IMR-90 (cell line): Measurements from ENCODE around the gene OPRM1. TPM values are rescaled to one million over a fixed set of nuclear protein-coding genes. Genes with fewer than 3 reads are reported as not detected.

ENCODE experiments used
- ATAC-seq: fragments of 200-7000 bp; cut with Tn5 transposase; 2 replicates; pipeline ENCODE4 v1.9.1; 2020; ENCODE audit warnings: low read depth, mild to moderate bottlenecking, moderate library complexity
- BruUV-seq: library from RNA; stranded (reverse); fragments of 400-500 nt; replicated peaks from 2 replicates; lab custom pipeline; 2021; lab: Mats Ljungman, UMichigan
- CTCF ChIA-PET: fragments of 300-600 bp; formaldehyde crosslinking; extraction: SDS; loops from one replicate; lab custom pipeline; 2021; ENCODE audit warnings: antibody characterized with exemption; lab: Yijun Ruan, JAX
- POLR2A ChIA-PET: fragments of 300-600 bp; sonication (Branson Sonifier 250); formaldehyde crosslinking; loops from one replicate; lab custom pipeline; 2022; ENCODE audit warnings: antibody characterized with exemption; ENCODE audit not compliant: unreplicated experiment; lab: Charles Lee
- DNase-seq: peaks from one replicate; pipeline ENCODE4 v3.0.0; 2013
- H2AFZ ChIP-seq: replicated peaks from 2 replicates; pipeline ENCODE3; 2013; ENCODE audit warnings: low read length, mild to moderate bottlenecking; ENCODE audit not compliant: poor library complexity
- H2AK5ac ChIP-seq: 2 replicates; pipeline ENCODE4 v1.6.1; 2013; ENCODE audit warnings: low read depth, low read length, inconsistent platforms
- H2AK9ac ChIP-seq: replicated peaks from 2 replicates; pipeline ENCODE3; 2013; ENCODE audit warnings: mild to moderate bottlenecking, low read depth, low read length, moderate library complexity; ENCODE audit not compliant: poor library complexity
- H2BK120ac ChIP-seq: 2 replicates; pipeline ENCODE4 v1.6.1; 2013; ENCODE audit warnings: low read depth, low read length, inconsistent platforms
- H2BK15ac ChIP-seq: 3 replicates; pipeline ENCODE4 v1.6.1; 2013; ENCODE audit warnings: low read depth, low read length, inconsistent platforms
- H2BK20ac ChIP-seq: 2 replicates; pipeline ENCODE4 v1.6.1; 2013; ENCODE audit warnings: low read depth, mild to moderate bottlenecking, inconsistent platforms, low read length, moderate library complexity
- H2BK5ac ChIP-seq: 2 replicates; pipeline ENCODE4 v1.6.1; 2013; ENCODE audit warnings: mild to moderate bottlenecking, low read depth, low read length, inconsistent platforms; ENCODE audit not compliant: poor library complexity, severe bottlenecking
- H3K14ac ChIP-seq: replicated peaks from 2 replicates; pipeline ENCODE4 v1.6.1; 2013; ENCODE audit warnings: low read depth, low read length, inconsistent platforms
- H3K18ac ChIP-seq: 2 replicates; pipeline ENCODE4 v1.6.1; 2013; ENCODE audit warnings: low read depth, low read length, control low read depth
- H3K23ac ChIP-seq: 2 replicates; pipeline ENCODE4 v1.6.1; 2013; ENCODE audit warnings: low read depth, low read length, inconsistent platforms
- H3K27ac ChIP-seq: 2 replicates; pipeline ENCODE4 v1.5.1; 2013; ENCODE audit warnings: mild to moderate bottlenecking, control low read depth, low read length; ENCODE audit not compliant: insufficient read depth
- H3K27me3 ChIP-seq: 2 replicates; pipeline ENCODE4 v1.6.1; 2013; ENCODE audit warnings: low read length; ENCODE audit not compliant: control insufficient read depth, insufficient read depth
- H3K36me3 ChIP-seq: 2 replicates; pipeline ENCODE4 v1.6.1; 2013; ENCODE audit warnings: low read length, mixed read lengths; ENCODE audit not compliant: control insufficient read depth, insufficient read depth
- H3K4ac ChIP-seq: 2 replicates; pipeline ENCODE4 v1.6.1; 2013; ENCODE audit warnings: low read depth, low read length, inconsistent platforms
- H3K4me1 ChIP-seq: 2 replicates; pipeline ENCODE4 v1.6.1; 2013; ENCODE audit warnings: low read length, mixed read lengths; ENCODE audit not compliant: control insufficient read depth, insufficient read depth
- H3K4me2 ChIP-seq: 2 replicates; pipeline ENCODE4 v1.6.1; 2013; ENCODE audit warnings: low read depth, mild to moderate bottlenecking, control low read depth, low read length, moderate library complexity
- H3K4me3 ChIP-seq: 2 replicates; pipeline ENCODE4 v1.5.1; 2013; ENCODE audit warnings: low read depth, mild to moderate bottlenecking, control low read depth, low read length, moderate library complexity; ENCODE audit not compliant: insufficient read depth
- H3K56ac ChIP-seq: 2 replicates; pipeline ENCODE4 v1.6.1; 2013; ENCODE audit warnings: low read length, inconsistent platforms; ENCODE audit not compliant: insufficient read depth; ENCODE audit errors: extremely low read depth
- H3K79me1 ChIP-seq, 2 experiments: 2 replicates each; pipeline ENCODE4 v1.6.1; 2013; ENCODE audit warnings: low read length in 2 of 2, inconsistent platforms in 1 of 2, low read depth in 1 of 2
- H3K9ac ChIP-seq: 2 replicates; pipeline ENCODE4 v1.6.1; 2013; ENCODE audit warnings: low read depth, low read length, control low read depth
- H3K9me1 ChIP-seq: 2 replicates; pipeline ENCODE4 v1.6.1; 2013; ENCODE audit warnings: low read length, inconsistent platforms; ENCODE audit not compliant: insufficient read depth
- H3K9me3 ChIP-seq: 2 replicates; pipeline ENCODE4 v1.6.1; 2013; ENCODE audit warnings: low read length; ENCODE audit not compliant: control insufficient read depth, insufficient read depth
- H4K20me1 ChIP-seq: 2 replicates; pipeline ENCODE4 v1.6.1; 2013; ENCODE audit warnings: low read length, inconsistent platforms; ENCODE audit not compliant: insufficient read depth
- H4K5ac ChIP-seq: 2 replicates; pipeline ENCODE4 v1.6.1; 2013; ENCODE audit warnings: mild to moderate bottlenecking, low read depth, low read length, control low read depth
- H4K8ac ChIP-seq, 2 experiments: 2 replicates each; pipeline ENCODE4 v1.6.1; 2013; ENCODE audit warnings: low read depth in 2 of 2, low read length in 2 of 2, control low read depth in 1 of 2, inconsistent platforms in 1 of 2
- H4K91ac ChIP-seq: 2 replicates; pipeline ENCODE4 v1.6.1; 2013; ENCODE audit warnings: low read depth, low read length, inconsistent platforms; ENCODE audit not compliant: insufficient read depth
- CEBPB ChIP-seq: IDR thresholded peaks from 2 replicates; pipeline ENCODE4 v1.6.1; 2012; ENCODE audit warnings: low read depth, low read length, improper control_type of control experiment
- CHD1 ChIP-seq: IDR thresholded peaks from 2 replicates; pipeline ENCODE4 v1.6.1; 2012; ENCODE audit warnings: low read depth, low read length, improper control_type of control experiment
- FOS ChIP-seq: fragments of 150-350 bp; IDR thresholded peaks from 2 replicates; pipeline ENCODE4 v1.6.1; 2016; ENCODE audit warnings: low read depth, low read length
- MAFK ChIP-seq: IDR thresholded peaks from 2 replicates; pipeline ENCODE4 v1.6.1; 2012; ENCODE audit warnings: low read depth, low read length, improper control_type of control experiment
- MXI1 ChIP-seq: IDR thresholded peaks from 2 replicates; pipeline ENCODE4 v1.6.1; 2012; ENCODE audit warnings: low read depth, mild to moderate bottlenecking, low read length, moderate library complexity, borderline replicate concordance
- POLR2A ChIP-seq: IDR thresholded peaks from 2 replicates; pipeline ENCODE4 v1.6.1; 2012; ENCODE audit warnings: mild to moderate bottlenecking, low read depth, low read length
- RAD21 ChIP-seq: IDR thresholded peaks from 2 replicates; pipeline ENCODE4 v1.6.1; 2012; ENCODE audit warnings: low read length, improper control_type of control experiment
- RCOR1 ChIP-seq: IDR thresholded peaks from 2 replicates; pipeline ENCODE4 v1.6.1; 2012; ENCODE audit warnings: mild to moderate bottlenecking, low read length, improper control_type of control experiment; ENCODE audit not compliant: insufficient replicate concordance
- RFX5 ChIP-seq: IDR thresholded peaks from 2 replicates; pipeline ENCODE4 v1.8.0; 2012; ENCODE audit warnings: low read depth, mild to moderate bottlenecking, low read length, moderate library complexity
- SMC3 ChIP-seq: fragments of 150-350 bp; IDR thresholded peaks from 2 replicates; pipeline ENCODE4 v1.6.1; 2016; ENCODE audit warnings: low read depth, mild to moderate bottlenecking, antibody characterized with exemption, low read length, moderate library complexity
- WGBS, 2 experiments: methylation state at CpG; one replicate each; pipeline versions ENCODE4 v1.1.5 to v1.1.7; 2013; ENCODE audit warnings: missing lambda C conversion rate in 2 of 2; ENCODE audit not compliant: insufficient read length in 1 of 2; ENCODE audit errors: extremely low coverage in 2 of 2; 5-methylcytosine and 5-hydroxymethylcytosine counted together
- dilution Hi-C: fragments of 300-500 bp; cut with HindIII; formaldehyde crosslinking; loops from one replicate; pipeline ENCODE4 v1.14.3; 2018; ENCODE audit warnings: low sequenced_read_pairs; ENCODE audit not compliant: unreplicated experiment
- in situ Hi-C: fragments of 300-500 bp; cut with MboI; formaldehyde crosslinking; loops from 3 replicates; pipeline ENCODE4 v1.14.3; 2019; ENCODE audit warnings: low sequenced_read_pairs, inconsistent platforms, mixed read lengths
- intact Hi-C: fragments of 100-400 bp; cut with micrococcal nuclease; formaldehyde crosslinking; loops from 2 replicates; pipeline ENCODE4 v1.10.0; 2022
- polyA plus RNA-seq, 3 experiments: library from polyadenylated mRNA; depleted of rRNA; stranded (reverse); fragments of >200 nt; gene quantifications; 2 replicates each; pipeline ENCODE4 v1.2.3, GENCODE V29; 2012; ENCODE audit warnings: low replicate concordance in 1 of 3
- total RNA-seq: library from RNA; depleted of rRNA; stranded (reverse); fragments of >200 nt; gene quantifications from 2 replicates; pipeline ENCODE4 v1.2.3, GENCODE V29; 2012
- TF ChIP-seq, protein P1 (sequence below): conservative IDR thresholded peaks from 2 replicates; pipeline ENCODE4 v1.5.1; 2012; ENCODE audit warnings: mild to moderate bottlenecking, low read depth, low read length, improper control_type of control experiment

OPRM1 gene
- total and polyA plus RNA-seq, 2 of the 4 experiments (the other 2 are of a cell fraction) = not detected

DNA sequence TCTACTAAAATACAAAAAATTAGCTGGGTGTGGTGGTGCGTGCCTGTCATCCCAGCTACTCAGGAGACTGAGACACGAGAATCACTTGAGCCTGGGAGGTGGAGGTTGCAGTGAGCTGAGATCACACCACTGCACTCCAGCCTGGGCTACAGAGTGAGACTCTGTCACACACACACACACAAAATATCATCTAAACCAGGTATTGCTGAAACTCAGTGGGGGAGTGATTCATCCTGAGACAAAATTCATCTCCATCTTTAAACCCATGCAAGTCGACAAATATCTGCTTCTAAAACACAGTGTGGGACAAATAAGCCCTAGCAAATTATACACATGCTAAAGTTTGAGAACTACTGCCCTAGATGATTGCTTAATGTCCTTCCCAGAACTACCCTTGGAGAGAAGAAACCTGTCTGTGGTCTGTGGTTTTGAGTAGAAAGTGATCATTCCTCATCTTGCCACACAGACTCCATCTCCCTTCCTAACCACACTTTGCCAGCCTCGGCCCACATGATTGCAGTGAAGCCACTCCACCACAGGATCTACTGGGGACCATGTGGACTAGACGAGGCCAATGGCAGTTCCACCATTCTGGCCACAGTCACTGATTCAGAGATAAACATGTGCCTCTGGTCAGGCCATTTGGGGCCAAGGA lies 130.3 kb downstream of the OPRM1 start:
- in situ Hi-C loops = loop anchor here (25.0 kb wide), 1 partner anchor 1132 kb away; no protein-coding TSS in a partner anchor
- no peak for ATAC-seq

More for the DNA sequence above, 130.3 kb downstream of the OPRM1 start:
- Histone ChIP-seq H3K9ac (no peak overlapping the region), H2BK15ac (no peak overlapping the region), H2AK9ac (no peak overlapping the region), H3K27me3 (no peaks in the 10 kb centered on the region), H3K27ac (no peak overlapping the region), H4K91ac (no peak overlapping the region), H3K4me3 (no peak overlapping the region), H3K36me3 (no peaks in the 10 kb centered on the region), H2AFZ (no peak overlapping the region), H3K9me1 (no peaks in the 10 kb centered on the region), H3K79me1 (no peaks in the 10 kb centered on the region), H2BK20ac (no peak overlapping the region), H2BK5ac (no peak overlapping the region), H2AK5ac (no peak overlapping the region), H3K4me2 (no peak overlapping the region), H3K23ac (no peak overlapping the region), H4K20me1 (no peaks in the 10 kb centered on the region), H3K4ac (no peak overlapping the region), H4K5ac (no peak overlapping the region), H3K4me1 (peaks cover 4% of the 10 kb centered on the region; the same call in 1 of the 2 replicates), H3K18ac (no peak overlapping the region), H4K8ac (no peak overlapping the region), H2BK120ac (no peak overlapping the region), H3K14ac (no peak overlapping the region), H3K56ac (no peak overlapping the region), H3K9me3 (no peaks in the 10 kb centered on the region)
- TF ChIP-seq MAFK = no peak
- no peak for TF ChIP-seq MXI1
- no peak for TF ChIP-seq FOS
- TF ChIP-seq RAD21 = no peak
- no peak for TF ChIP-seq CHD1
- no peak for TF ChIP-seq CEBPB
- TF ChIP-seq SMC3 = no peak
- no peak for TF ChIP-seq RFX5
- no peak for TF ChIP-seq POLR2A
- TF ChIP-seq, protein P1, sequence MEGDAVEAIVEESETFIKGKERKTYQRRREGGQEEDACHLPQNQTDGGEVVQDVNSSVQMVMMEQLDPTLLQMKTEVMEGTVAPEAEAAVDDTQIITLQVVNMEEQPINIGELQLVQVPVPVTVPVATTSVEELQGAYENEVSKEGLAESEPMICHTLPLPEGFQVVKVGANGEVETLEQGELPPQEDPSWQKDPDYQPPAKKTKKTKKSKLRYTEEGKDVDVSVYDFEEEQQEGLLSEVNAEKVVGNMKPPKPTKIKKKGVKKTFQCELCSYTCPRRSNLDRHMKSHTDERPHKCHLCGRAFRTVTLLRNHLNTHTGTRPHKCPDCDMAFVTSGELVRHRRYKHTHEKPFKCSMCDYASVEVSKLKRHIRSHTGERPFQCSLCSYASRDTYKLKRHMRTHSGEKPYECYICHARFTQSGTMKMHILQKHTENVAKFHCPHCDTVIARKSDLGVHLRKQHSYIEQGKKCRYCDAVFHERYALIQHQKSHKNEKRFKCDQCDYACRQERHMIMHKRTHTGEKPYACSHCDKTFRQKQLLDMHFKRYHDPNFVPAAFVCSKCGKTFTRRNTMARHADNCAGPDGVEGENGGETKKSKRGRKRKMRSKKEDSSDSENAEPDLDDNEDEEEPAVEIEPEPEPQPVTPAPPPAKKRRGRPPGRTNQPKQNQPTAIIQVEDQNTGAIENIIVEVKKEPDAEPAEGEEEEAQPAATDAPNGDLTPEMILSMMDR = no peak
- no peak for TF ChIP-seq RCOR1
- ChIA-PET CTCF (no interaction called here), POLR2A (no interaction called here)
- no peak for DNase-seq
- BruUV-seq = no TSS peak
- dilution Hi-C loops = loop anchor here (25.0 kb wide), 1 partner anchor 193 kb away; the partner anchor contains the start of gene IPCEF1
- WGBS, 2 experiments = no CpG with 5 or more reads among the region's 5 CpGs
- intact Hi-C loops = no loop called here
